Activated T-helper 2 cell treated with anti-CD3 and anti-CD28 coated beads, Interferon-gamma antibody, Interleukin-2, Interleukin-4, amounts not matched to agents 10 μg/mL and 5 μg/mL and 100 μg/mL, durations not matched to agents 14 hours and 24 hours and 36 hours (primary cell): ENCODE results near the gene C14orf119. TPM values are rescaled to one million over a fixed set of nuclear protein-coding genes. Genes with fewer than 3 reads are reported as not detected.

Experiments used
- DNase-seq: peaks from one replicate; pipeline ENCODE4 v3.0.0; 2021; ENCODE audit warnings: low spot score
- H3K27ac Mint-ChIP-seq: one replicate; pipeline ENCODE4 v1.8.0; 2021; ENCODE audit warnings: mixed read lengths
- H3K27me3 Mint-ChIP-seq: one replicate; pipeline ENCODE4 v1.8.0; 2021; ENCODE audit warnings: low read depth, mixed read lengths
- H3K36me3 Mint-ChIP-seq: one replicate; pipeline ENCODE4 v1.8.0; 2021; ENCODE audit warnings: low read depth, mixed read lengths
- H3K4me1 Mint-ChIP-seq: one replicate; pipeline ENCODE4 v1.8.0; 2021; ENCODE audit warnings: low read depth, mixed read lengths
- H3K4me3 Mint-ChIP-seq: one replicate; pipeline ENCODE4 v1.8.0; 2021; ENCODE audit warnings: low read depth, mild to moderate bottlenecking, moderate library complexity, mixed read lengths
- H3K9me3 Mint-ChIP-seq: one replicate; pipeline ENCODE4 v1.8.0; 2021; ENCODE audit warnings: mixed read lengths
- intact Hi-C: fragments of 100-400 bp; cut with micrococcal nuclease; formaldehyde crosslinking; loops from one replicate; pipeline ENCODE4 v1.15.1; 2023
- total RNA-seq: library from RNA; stranded (reverse); gene quantifications from 2 replicates; pipeline ENCODE4 v1.2.3, GENCODE V29; 2022

Gene C14orf119
- total RNA-seq, 1 donor from 2014 or later: 57.7 TPM

GRCh38 chr14:23121361-23121771, 26.1 kb downstream of the C14orf119 start:
- no peaks in the 10 kb centered on the region for H3K9me3 Mint-ChIP-seq
- no peaks in the 10 kb centered on the region for H3K27me3 Mint-ChIP-seq
- no peaks in the 10 kb centered on the region for H3K36me3 Mint-ChIP-seq
- no peak for DNase-seq
- intact Hi-C loops: loop anchor here (5.0 kb wide), 1 partner anchor 36 kb away; no protein-coding TSS in a partner anchor
- H3K27ac Mint-ChIP-seq: no peak overlapping the region
- no peak overlapping the region for H3K4me3 Mint-ChIP-seq
- peaks cover 17% of the 10 kb centered on the region for H3K4me1 Mint-ChIP-seq

- Mint-ChIP-seq H3K4me3 (no peak overlapping the region), H3K27ac (no peak overlapping the region), H3K36me3 (no peaks in the 10 kb centered on the region), H3K9me3 (no peaks in the 10 kb centered on the region), H3K27me3 (no peaks in the 10 kb centered on the region), H3K4me1 (peaks cover 17% of the 10 kb centered on the region)
- intact Hi-C loops: loop anchor here (5.0 kb wide), 1 partner anchor 35 kb away; no protein-coding TSS in a partner anchor
- no peak for DNase-seq
Observed at GRCh38 chr14:23122086-23122485, 26.8 kb downstream of the C14orf119 start.

GRCh38 chr14:23123419-23123818, 28.1 kb downstream of the C14orf119 start:
- Mint-ChIP-seq H3K4me1 (peaks cover 21% of the 10 kb centered on the region), H3K9me3 (no peaks in the 10 kb centered on the region), H3K27ac (no peak overlapping the region), H3K27me3 (no peaks in the 10 kb centered on the region), H3K36me3 (no peaks in the 10 kb centered on the region), H3K4me3 (no peak overlapping the region)
- intact Hi-C loops: loop anchor here (5.0 kb wide), 1 partner anchor 34 kb away; no protein-coding TSS in a partner anchor
- no peak for DNase-seq

DNA sequence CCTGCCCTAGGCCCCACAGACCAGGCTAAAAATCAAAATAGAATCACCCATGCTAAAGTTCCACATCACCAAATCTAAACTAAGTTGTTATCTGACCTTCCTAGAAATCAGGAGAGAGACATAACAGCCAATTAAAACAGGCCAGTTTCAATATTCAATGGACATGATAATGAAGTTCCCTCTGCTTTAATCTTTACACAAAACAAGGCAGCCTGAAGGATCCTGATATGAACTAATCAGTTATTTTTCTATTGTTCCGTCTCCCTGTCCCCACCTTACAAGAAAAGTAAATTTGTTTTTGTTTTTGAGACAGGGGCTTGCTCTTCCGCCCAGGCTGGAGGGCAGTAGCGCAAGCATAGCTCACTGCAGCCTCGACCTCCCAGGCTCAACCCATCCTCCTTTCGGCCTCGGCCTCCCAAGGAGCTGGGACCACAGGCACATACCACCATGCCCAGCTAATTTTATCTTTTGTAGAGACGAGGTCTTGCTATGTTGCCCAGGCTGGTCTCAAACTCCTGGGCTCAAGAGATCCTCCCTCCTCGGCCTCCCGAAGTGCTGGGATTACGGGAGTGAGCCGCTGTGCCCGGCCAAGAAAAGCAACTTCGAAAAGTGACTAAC, 29.1 kb downstream of the C14orf119 start:
- Mint-ChIP-seq H3K27ac (no peak overlapping the region), H3K27me3 (no peaks in the 10 kb centered on the region), H3K9me3 (no peaks in the 10 kb centered on the region), H3K4me3 (no peak overlapping the region), H3K36me3 (no peaks in the 10 kb centered on the region), H3K4me1 (peaks cover 21% of the 10 kb centered on the region)
- DNase-seq: no peak
- intact Hi-C loops: loop anchor here (5.0 kb wide), 1 partner anchor 33 kb away; no protein-coding TSS in a partner anchor

DNA sequence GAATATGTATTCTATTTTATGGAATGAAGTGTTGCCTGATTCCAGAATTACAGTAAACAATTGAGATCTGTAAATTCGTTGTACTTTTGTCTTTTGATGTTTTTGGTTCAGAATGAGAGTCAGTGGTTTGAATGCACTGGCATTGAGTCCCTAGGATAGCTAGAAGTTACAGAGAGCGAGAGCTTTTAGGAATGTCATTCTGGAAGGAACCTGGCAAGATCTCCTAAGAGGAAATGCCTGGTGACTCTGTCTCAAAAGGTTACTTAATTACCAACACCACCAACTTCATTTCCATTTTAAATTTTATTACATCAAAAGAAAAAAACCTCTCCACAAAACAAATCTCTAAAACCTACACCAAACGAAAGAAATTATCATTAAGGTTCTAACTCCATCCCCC, 29.7 kb downstream of the C14orf119 start:
- intact Hi-C loops: no loop called here
- Mint-ChIP-seq H3K9me3 (no peaks in the 10 kb centered on the region), H3K4me1 (peaks cover 19% of the 10 kb centered on the region), H3K27ac (no peak overlapping the region), H3K36me3 (no peaks in the 10 kb centered on the region), H3K4me3 (no peak overlapping the region), H3K27me3 (no peaks in the 10 kb centered on the region)
- DNase-seq: no peak

- Mint-ChIP-seq H3K4me1 (peaks cover 9% of the 10 kb centered on the region), H3K36me3 (no peaks in the 10 kb centered on the region), H3K9me3 (no peaks in the 10 kb centered on the region), H3K27ac (no peak overlapping the region), H3K4me3 (no peak overlapping the region), H3K27me3 (no peaks in the 10 kb centered on the region)
- intact Hi-C loops: no loop called here
- no peak for DNase-seq
Observed at GRCh38 chr14:23125933-23126524, 30.7 kb downstream of the C14orf119 start.

DNA sequence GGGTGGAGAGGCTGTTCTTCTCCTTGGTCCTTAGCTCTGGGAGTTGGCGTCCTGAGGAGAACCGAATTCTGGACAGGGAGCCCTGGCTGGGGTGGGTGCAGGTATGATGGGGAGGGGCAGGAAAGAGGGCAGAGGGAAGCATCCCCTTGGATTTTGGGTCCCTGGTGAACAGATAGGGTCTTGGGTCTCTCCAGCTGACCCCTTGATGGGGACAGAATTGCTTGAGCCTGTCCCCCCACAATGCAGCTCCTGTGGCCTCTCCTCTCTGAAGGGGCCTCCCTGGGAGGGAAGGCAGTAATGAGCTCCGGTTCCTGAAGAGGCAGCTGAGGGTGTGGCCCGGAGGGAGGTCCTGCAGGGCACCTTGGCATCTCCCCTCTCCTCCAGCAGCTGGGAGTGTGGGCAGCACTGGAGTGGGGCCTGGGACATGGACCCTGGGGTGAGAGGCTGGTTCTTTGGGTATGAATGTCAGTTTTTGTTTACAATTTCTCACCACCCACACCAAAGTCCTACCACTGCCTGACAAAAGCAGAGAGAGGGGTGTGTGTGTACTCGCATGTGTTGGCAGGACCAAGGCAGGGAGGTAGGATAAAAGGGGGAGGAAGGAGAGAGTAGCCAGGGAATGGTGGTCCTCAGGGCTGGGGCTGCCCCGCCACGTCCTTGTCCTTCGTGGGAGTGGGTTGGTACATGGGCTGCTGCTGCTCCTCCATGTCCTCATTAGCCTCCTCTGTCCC, 31.4 kb downstream of the C14orf119 start:
- H3K4me3 Mint-ChIP-seq: no peak overlapping the region
- DNase-seq: no peak
- no peak overlapping the region for H3K27ac Mint-ChIP-seq
- H3K27me3 Mint-ChIP-seq: peaks cover 2% of the 10 kb centered on the region
- intact Hi-C loops: no loop called here
- no peaks in the 10 kb centered on the region for H3K9me3 Mint-ChIP-seq
- no peaks in the 10 kb centered on the region for H3K36me3 Mint-ChIP-seq
- peaks cover 4% of the 10 kb centered on the region for H3K4me1 Mint-ChIP-seq

DNA sequence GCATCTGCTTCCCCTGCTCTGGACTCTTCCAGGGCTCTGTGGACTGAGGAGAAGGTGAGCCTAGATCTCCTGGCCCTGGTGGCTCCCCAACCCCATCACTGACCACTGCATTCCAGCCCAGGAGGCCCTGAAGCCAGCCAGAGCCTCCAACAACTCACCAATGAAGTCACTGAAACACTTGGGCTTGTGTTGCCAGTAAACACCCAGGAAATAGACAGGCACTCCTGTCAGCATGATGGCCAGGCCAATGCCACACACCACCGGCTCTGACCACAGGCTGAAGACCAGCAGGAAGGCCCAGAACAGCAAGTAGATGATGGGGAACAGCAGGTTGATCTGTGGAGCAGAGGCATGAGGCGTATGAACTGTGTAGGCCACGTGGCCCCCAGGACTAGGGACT, 32.6 kb downstream of the C14orf119 start:
- no peak overlapping the region for H3K4me3 Mint-ChIP-seq
- H3K27ac Mint-ChIP-seq: no peak overlapping the region

GRCh38 chr14:23128969-23129758, 33.9 kb downstream of the C14orf119 start:
- no peaks in the 10 kb centered on the region for H3K36me3 Mint-ChIP-seq
- no peak for DNase-seq
- peaks cover 4% of the 10 kb centered on the region for H3K4me1 Mint-ChIP-seq
- intact Hi-C loops: no loop called here
- H3K9me3 Mint-ChIP-seq: no peaks in the 10 kb centered on the region
- H3K27me3 Mint-ChIP-seq: peaks cover 2% of the 10 kb centered on the region
- no peak overlapping the region for H3K27ac Mint-ChIP-seq
- no peak overlapping the region for H3K4me3 Mint-ChIP-seq

More for the DNA sequence above, 32.6 kb downstream of the C14orf119 start:
- intact Hi-C loops: no loop called here
- no peaks in the 10 kb centered on the region for H3K9me3 Mint-ChIP-seq
- peaks cover 2% of the 10 kb centered on the region for H3K27me3 Mint-ChIP-seq
- peaks cover 4% of the 10 kb centered on the region for H3K4me1 Mint-ChIP-seq
- no peaks in the 10 kb centered on the region for H3K36me3 Mint-ChIP-seq
- DNase-seq: no peak

DNA sequence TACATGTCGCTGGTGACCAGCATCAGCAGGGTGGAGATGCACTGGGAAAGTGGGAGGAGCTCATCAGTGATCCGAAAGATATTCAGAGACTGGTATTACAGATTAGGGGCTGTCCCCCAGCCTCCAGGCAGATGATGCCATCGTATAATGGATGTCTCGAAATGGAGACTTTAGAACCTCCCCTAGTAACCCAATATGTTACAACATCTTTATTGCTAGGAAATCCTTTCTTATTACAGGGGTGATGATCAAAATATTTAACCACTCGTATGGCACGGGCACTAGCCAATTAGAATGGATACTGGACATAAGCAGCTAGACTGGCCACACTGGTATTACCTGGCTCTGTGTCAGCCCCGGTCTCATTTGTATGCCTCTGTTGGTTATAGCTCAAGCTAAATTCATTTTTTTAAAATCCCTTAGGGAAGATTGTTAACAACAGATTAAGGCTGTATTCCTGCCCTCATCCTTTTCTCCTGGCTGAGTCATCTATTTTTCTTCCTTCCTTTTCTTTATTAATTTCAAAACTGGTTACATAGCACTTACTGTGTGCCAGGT, 34.5 kb downstream of the C14orf119 start:
- H3K4me1 Mint-ChIP-seq: peaks cover 4% of the 10 kb centered on the region
- no peak for DNase-seq
- no peak overlapping the region for H3K27ac Mint-ChIP-seq
- H3K4me3 Mint-ChIP-seq: no peak overlapping the region
- intact Hi-C loops: no loop called here
- H3K9me3 Mint-ChIP-seq: no peaks in the 10 kb centered on the region
- no peaks in the 10 kb centered on the region for H3K36me3 Mint-ChIP-seq
- peaks cover 2% of the 10 kb centered on the region for H3K27me3 Mint-ChIP-seq

GRCh38 chr14:23130871-23131270, 35.6 kb downstream of the C14orf119 start:
- Mint-ChIP-seq H3K4me1 (peaks cover 4% of the 10 kb centered on the region), H3K36me3 (no peaks in the 10 kb centered on the region), H3K4me3 (no peak overlapping the region), H3K27ac (no peak overlapping the region), H3K9me3 (no peaks in the 10 kb centered on the region), H3K27me3 (peaks cover 2% of the 10 kb centered on the region)
- intact Hi-C loops: no loop called here
- no peak for DNase-seq

GRCh38 chr14:23131482-23131881, 36.2 kb downstream of the C14orf119 start:
- Mint-ChIP-seq H3K27me3 (peaks cover 2% of the 10 kb centered on the region), H3K36me3 (no peaks in the 10 kb centered on the region), H3K4me3 (no peak overlapping the region), H3K27ac (no peak overlapping the region), H3K9me3 (no peaks in the 10 kb centered on the region), H3K4me1 (peaks cover 4% of the 10 kb centered on the region)
- intact Hi-C loops: no loop called here
- no peak for DNase-seq
